ENCODE measurements around the gene ENTPD3.

Gene ENTPD3

GRCh38 chr3:40417845-40418543, 31.0 kb downstream of the ENTPD3 start:
- no peak for DNase-seq (ENCODE audit: low spot score)
- in situ Hi-C loops (cut with MboI; ENCODE audit: low sequenced_read_pairs, unreplicated experiment), result no loop called here

GRCh38 chr3:40422861-40423260, 35.9 kb downstream of the ENTPD3 start:
- no peak for DNase-seq (ENCODE audit: low spot score)
- in situ Hi-C loops (cut with MboI; ENCODE audit: low sequenced_read_pairs, unreplicated experiment), result no loop called here
- TF ChIP-seq CTCF (IDR thresholded peaks at IDR 0.05; ENCODE audit: borderline replicate concordance, control extremely low read depth, extremely low read depth, insufficient read depth, missing control alignments), result no peak

More at GRCh38 chr3:40417845-40418543, 31.0 kb downstream of the ENTPD3 start:
- no peak for TF ChIP-seq CTCF (IDR thresholded peaks at IDR 0.05; ENCODE audit: borderline replicate concordance, control extremely low read depth, extremely low read depth, insufficient read depth, missing control alignments)

GRCh38 chr3:40427045-40427669, 40.2 kb downstream of the ENTPD3 start:
- in situ Hi-C loops (cut with MboI; ENCODE audit: low sequenced_read_pairs, unreplicated experiment), result no loop called here
- no peak for DNase-seq (ENCODE audit: low spot score)

GRCh38 chr3:40432793-40433192, 45.8 kb downstream of the ENTPD3 start:
- DNase-seq (ENCODE audit: low spot score), result no peak
- TF ChIP-seq CTCF (IDR thresholded peaks at IDR 0.05; ENCODE audit: borderline replicate concordance, control extremely low read depth, extremely low read depth, insufficient read depth, missing control alignments), result no peak
- in situ Hi-C loops (cut with MboI; ENCODE audit: low sequenced_read_pairs, unreplicated experiment), result no loop called here

More at GRCh38 chr3:40427045-40427669, 40.2 kb downstream of the ENTPD3 start:
- TF ChIP-seq CTCF (IDR thresholded peaks at IDR 0.05; ENCODE audit: borderline replicate concordance, control extremely low read depth, extremely low read depth, insufficient read depth, missing control alignments), result no peak

- TF ChIP-seq CTCF (IDR thresholded peaks at IDR 0.05; ENCODE audit: borderline replicate concordance, control extremely low read depth, extremely low read depth, insufficient read depth, missing control alignments), result no peak
- in situ Hi-C loops (cut with MboI; ENCODE audit: low sequenced_read_pairs, unreplicated experiment), result no loop called here
- no peak for DNase-seq (ENCODE audit: low spot score)
Observed at GRCh38 chr3:40437889-40438288, 50.9 kb downstream of the ENTPD3 start.

- in situ Hi-C loops (cut with MboI; ENCODE audit: low sequenced_read_pairs, unreplicated experiment), result no loop called here
- no peak for DNase-seq (ENCODE audit: low spot score)
- TF ChIP-seq CTCF (IDR thresholded peaks at IDR 0.05; ENCODE audit: borderline replicate concordance, control extremely low read depth, extremely low read depth, insufficient read depth, missing control alignments), result no peak
Observed at GRCh38 chr3:40445062-40445461, 58.1 kb downstream of the ENTPD3 start.

Measured in GM13976 (cell line).